Trophoblast cell (in vitro differentiated cells and primary cell): Measurements from ENCODE around the gene NR2E3.

ENCODE experiments used
- DNase-seq, 2 donors: peaks; one replicate each; pipeline ENCODE4 v3.0.0-alpha.2; 2016
- H2AFZ ChIP-seq: 2 replicates; pipeline ENCODE4 v1.6.1; 2013; ENCODE audit warnings: low read length, moderate library complexity, mild to moderate bottlenecking; ENCODE audit not compliant: insufficient read depth, poor library complexity
- H2AK5ac ChIP-seq: 2 replicates; pipeline ENCODE4 v1.6.1; 2013; ENCODE audit warnings: mild to moderate bottlenecking, low read length
- H2BK120ac ChIP-seq: 2 replicates; pipeline ENCODE4 v1.6.1; 2013; ENCODE audit warnings: low read length, mild to moderate bottlenecking, moderate library complexity; ENCODE audit not compliant: insufficient read depth, poor library complexity
- H2BK12ac ChIP-seq: 2 replicates; pipeline ENCODE4 v1.6.1; 2013; ENCODE audit warnings: mild to moderate bottlenecking, low read length, moderate library complexity
- H2BK5ac ChIP-seq: 2 replicates; pipeline ENCODE4 v1.6.1; 2013; ENCODE audit warnings: low read length, low read depth, moderate library complexity, mild to moderate bottlenecking; ENCODE audit not compliant: poor library complexity
- H3K14ac ChIP-seq: 2 replicates; pipeline ENCODE4 v1.6.1; 2013; ENCODE audit warnings: mild to moderate bottlenecking, low read length
- H3K18ac ChIP-seq: 2 replicates; pipeline ENCODE4 v1.6.1; 2013; ENCODE audit warnings: mild to moderate bottlenecking, low read length
- H3K23ac ChIP-seq: 2 replicates; pipeline ENCODE4 v1.6.1; 2013; ENCODE audit warnings: low read length
- H3K27ac ChIP-seq: 2 replicates; pipeline ENCODE4 v1.5.1; 2013; ENCODE audit warnings: low read depth, mild to moderate bottlenecking, inconsistent platforms, low read length, moderate library complexity
- H3K27me3 ChIP-seq: 2 replicates; pipeline ENCODE4 v1.6.1; 2013; ENCODE audit warnings: inconsistent platforms, mild to moderate bottlenecking, low read length, moderate library complexity; ENCODE audit not compliant: insufficient read depth
- H3K36me3 ChIP-seq, 2 experiments: 1 replicate in 1 of 2; 2 replicates in 1 of 2; pipeline ENCODE4 v1.6.1; 2013; ENCODE audit warnings: low read length in 2 of 2, mild to moderate bottlenecking in 2 of 2, moderate library complexity in 1 of 2; ENCODE audit not compliant: insufficient read depth in 2 of 2, control insufficient read depth in 1 of 2
- H3K4ac ChIP-seq: 2 replicates; pipeline ENCODE4 v1.6.1; 2013; ENCODE audit warnings: low read depth, mild to moderate bottlenecking, low read length, moderate library complexity
- H3K4me1 ChIP-seq, 2 experiments: 1 replicate in 1 of 2; 2 replicates in 1 of 2; pipeline ENCODE4 v1.6.1; 2013; ENCODE audit warnings: low read length in 2 of 2, mild to moderate bottlenecking in 2 of 2, moderate library complexity in 1 of 2; ENCODE audit not compliant: insufficient read depth in 2 of 2, control insufficient read depth in 1 of 2
- H3K4me2 ChIP-seq: 2 replicates; pipeline ENCODE4 v1.6.1; 2013; ENCODE audit warnings: inconsistent platforms, mild to moderate bottlenecking, low read length, moderate library complexity
- H3K4me3 ChIP-seq: 2 replicates; pipeline ENCODE4 v1.5.1; 2013; ENCODE audit warnings: mild to moderate bottlenecking, low read depth, low read length, inconsistent platforms
- H3K79me1 ChIP-seq: one replicate; pipeline ENCODE4 v1.6.1; 2013; ENCODE audit warnings: low read length
- H3K79me2 ChIP-seq: 2 replicates; pipeline ENCODE4 v1.6.1; 2013; ENCODE audit warnings: low read length, mild to moderate bottlenecking; ENCODE audit not compliant: control insufficient read depth, insufficient read depth, poor library complexity
- H3K9ac ChIP-seq: 2 replicates; pipeline ENCODE4 v1.6.1; 2013; ENCODE audit warnings: mild to moderate bottlenecking, low read length
- H3K9me3 ChIP-seq: 2 replicates; pipeline ENCODE4 v1.6.1; 2013; ENCODE audit warnings: low read depth, mild to moderate bottlenecking, control low read depth, inconsistent platforms, low read length; ENCODE audit not compliant: insufficient read depth
- H4K12ac ChIP-seq: 2 replicates; pipeline ENCODE4 v1.6.1; 2013; ENCODE audit warnings: low read depth, mild to moderate bottlenecking, low read length, moderate library complexity
- H4K8ac ChIP-seq: 2 replicates; pipeline ENCODE4 v1.6.1; 2013; ENCODE audit warnings: low read depth, mild to moderate bottlenecking, low read length, moderate library complexity
- H4K91ac ChIP-seq: one replicate; pipeline ENCODE4 v1.6.1; 2013; ENCODE audit warnings: low read depth, mild to moderate bottlenecking, low read length, moderate library complexity
- WGBS: extraction: QIAGEN DNeasy Blood & Tissue Kit; methylation state at CpG from one replicate; pipeline ENCODE4 v1.1.7; 2013; ENCODE audit warnings: missing lambda C conversion rate; ENCODE audit not compliant: insufficient read length, insufficient coverage; ENCODE audit errors: extremely low coverage; 5-methylcytosine and 5-hydroxymethylcytosine counted together

Gene NR2E3

DNA sequence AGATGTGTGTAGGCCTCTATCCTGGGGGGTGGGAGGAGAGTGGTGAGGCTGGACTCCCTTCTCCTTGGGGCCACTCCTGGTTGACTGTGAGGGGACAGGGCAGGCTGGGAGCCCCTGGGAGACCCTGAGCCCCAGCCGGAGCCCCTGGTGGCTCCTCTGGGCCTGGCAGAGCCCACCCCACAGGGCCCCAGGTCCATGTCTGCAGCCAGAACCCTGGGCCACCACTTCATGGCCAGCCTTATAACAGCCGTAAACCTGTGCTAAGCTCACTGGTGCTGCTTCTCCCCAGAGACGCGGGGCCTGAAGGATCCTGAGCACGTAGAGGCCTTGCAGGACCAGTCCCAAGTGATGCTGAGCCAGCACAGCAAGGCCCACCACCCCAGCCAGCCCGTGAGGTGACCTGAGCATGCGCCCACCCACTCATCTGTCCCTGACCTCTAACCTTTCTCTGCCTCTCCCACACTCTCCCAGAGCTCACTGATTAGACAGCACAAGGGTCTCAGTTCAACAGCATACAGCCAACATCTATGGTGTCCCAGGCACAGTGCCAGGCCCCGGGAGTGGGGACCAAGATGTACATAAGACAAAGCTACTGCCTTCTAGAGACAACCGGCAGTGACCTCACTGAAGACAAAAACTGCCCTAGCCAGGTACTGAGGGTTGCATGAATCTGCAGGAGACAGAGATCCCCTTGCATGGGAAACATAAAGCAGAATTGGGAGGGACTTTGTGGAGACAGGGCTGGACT, 3.5 kb downstream of the NR2E3 start:
- Histone ChIP-seq H3K9ac (no peak overlapping the region), H3K27ac (no peak overlapping the region)
- WGBS = no CpG with 5 or more reads among the region's 9 CpGs

GRCh38 chr15:71815301-71815700, 4.9 kb downstream of the NR2E3 start:
- no CpG with 5 or more reads among the region's 3 CpGs for WGBS
- no peak overlapping the region for H3K9ac ChIP-seq
- no peak overlapping the region for H3K4ac ChIP-seq
- peaks cover 4% of the 10 kb centered on the region for H3K9me3 ChIP-seq
- H3K14ac ChIP-seq = no peak overlapping the region
- H3K79me1 ChIP-seq = no peaks in the 10 kb centered on the region
- H2AK5ac ChIP-seq = no peak overlapping the region
- H4K91ac ChIP-seq = no peak overlapping the region
- no peak overlapping the region for H4K12ac ChIP-seq
- no peak overlapping the region for H2AFZ ChIP-seq
- H2BK120ac ChIP-seq = no peak overlapping the region
- peaks cover 0 to 3% of the 10 kb centered on the region in 2 experiments for H3K4me1 ChIP-seq
- H3K36me3 ChIP-seq = no peaks in the 10 kb centered on the region
- no peak overlapping the region for H3K18ac ChIP-seq
- no peak overlapping the region for H3K4me2 ChIP-seq
- no peak overlapping the region for H2BK5ac ChIP-seq
- no peak for DNase-seq
- no peak overlapping the region for H3K27ac ChIP-seq
- H3K23ac ChIP-seq = no peak overlapping the region
- no peak overlapping the region for H4K8ac ChIP-seq
- no peaks in the 10 kb centered on the region for H3K79me2 ChIP-seq
- H3K27me3 ChIP-seq = no peaks in the 10 kb centered on the region
- H2BK12ac ChIP-seq = no peak overlapping the region
- H3K4me3 ChIP-seq = no peak overlapping the region

More for the DNA sequence above, 3.5 kb downstream of the NR2E3 start:
- H3K4me2 ChIP-seq = no peak overlapping the region
- no peak overlapping the region for H4K12ac ChIP-seq
- H3K4me3 ChIP-seq = no peak overlapping the region
- H3K36me3 ChIP-seq = no peaks in the 10 kb centered on the region
- H3K79me1 ChIP-seq = no peaks in the 10 kb centered on the region
- H2BK120ac ChIP-seq = no peak overlapping the region
- H3K9me3 ChIP-seq = peaks cover 4% of the 10 kb centered on the region
- no peak overlapping the region for H2BK12ac ChIP-seq
- no peak overlapping the region for H4K91ac ChIP-seq
- no peak for DNase-seq
- H3K4ac ChIP-seq = no peak overlapping the region
- no peaks in the 10 kb centered on the region for H3K27me3 ChIP-seq
- H3K14ac ChIP-seq = no peak overlapping the region
- no peak overlapping the region for H2AFZ ChIP-seq
- no peak overlapping the region for H3K18ac ChIP-seq
- peaks cover 0 to 3% of the 10 kb centered on the region in 2 experiments for H3K4me1 ChIP-seq
- no peak overlapping the region for H4K8ac ChIP-seq
- H3K23ac ChIP-seq = no peak overlapping the region
- no peak overlapping the region for H2AK5ac ChIP-seq
- H3K79me2 ChIP-seq = no peaks in the 10 kb centered on the region
- no peak overlapping the region for H2BK5ac ChIP-seq

GRCh38 chr15:71817351-71817750, 7.0 kb downstream of the NR2E3 start:
- no peak overlapping the region for H3K14ac ChIP-seq
- no peak overlapping the region for H2BK5ac ChIP-seq
- no CpG with 5 or more reads among the region's 13 CpGs for WGBS
- H3K4me1 ChIP-seq = no peaks in the 10 kb centered on the region
- H2AFZ ChIP-seq = no peak overlapping the region
- H2BK120ac ChIP-seq = no peak overlapping the region
- H3K9ac ChIP-seq = peak overlapping the region; percentile 64
- H4K8ac ChIP-seq = no peak overlapping the region
- no peak overlapping the region for H3K4me3 ChIP-seq
- H3K18ac ChIP-seq = no peak overlapping the region
- H4K91ac ChIP-seq = no peak overlapping the region
- peaks cover 4% of the 10 kb centered on the region for H3K9me3 ChIP-seq
- H2AK5ac ChIP-seq = no peak overlapping the region
- no peak overlapping the region for H3K27ac ChIP-seq
- H4K12ac ChIP-seq = no peak overlapping the region
- H3K79me1 ChIP-seq = no peaks in the 10 kb centered on the region
- no peak for DNase-seq
- no peak overlapping the region for H3K4me2 ChIP-seq
- H3K23ac ChIP-seq = no peak overlapping the region
- peaks cover 0 to 3% of the 10 kb centered on the region in 2 experiments for H3K36me3 ChIP-seq
- H2BK12ac ChIP-seq = no peak overlapping the region
- H3K79me2 ChIP-seq = no peaks in the 10 kb centered on the region
- H3K27me3 ChIP-seq = no peaks in the 10 kb centered on the region
- no peak overlapping the region for H3K4ac ChIP-seq

GRCh38 chr15:71820127-71820526, 9.8 kb downstream of the NR2E3 start:
- H3K14ac ChIP-seq = no peak overlapping the region
- no peak overlapping the region for H4K91ac ChIP-seq
- no peak overlapping the region for H3K4me2 ChIP-seq
- H2AFZ ChIP-seq = no peak overlapping the region
- no peak overlapping the region for H2BK5ac ChIP-seq
- H2AK5ac ChIP-seq = no peak overlapping the region
- no peak for DNase-seq
- no CpG with 5 or more reads among the region's 1 CpG for WGBS
- no peaks in the 10 kb centered on the region for H3K79me1 ChIP-seq
- H3K9me3 ChIP-seq = peaks cover 2% of the 10 kb centered on the region
- no peak overlapping the region for H3K27ac ChIP-seq
- H2BK12ac ChIP-seq = no peak overlapping the region
- no peaks in the 10 kb centered on the region for H3K27me3 ChIP-seq
- H3K36me3 ChIP-seq = peaks cover 0 to 3% of the 10 kb centered on the region in 2 experiments
- no peak overlapping the region for H3K18ac ChIP-seq
- H3K4me1 ChIP-seq = no peaks in the 10 kb centered on the region
- no peak overlapping the region for H4K12ac ChIP-seq
- H3K4me3 ChIP-seq = no peak overlapping the region
- no peak overlapping the region for H2BK120ac ChIP-seq
- no peak overlapping the region for H3K23ac ChIP-seq
- H3K79me2 ChIP-seq = no peaks in the 10 kb centered on the region
- H3K4ac ChIP-seq = no peak overlapping the region
- no peak overlapping the region for H4K8ac ChIP-seq
- no peak overlapping the region for H3K9ac ChIP-seq
